Coronary artery (tissue), 2 donors: Measurements from ENCODE around the gene FEZ2.

ENCODE experiments used
- DNase-seq: peaks from one replicate; pipeline ENCODE4 v3.0.0-alpha.2; 2017; ENCODE audit warnings: low spot score
- H3K27ac ChIP-seq, 2 donors: fragments of 200-600 bp; sonication (generic); one replicate each; pipeline ENCODE4 v1.5.1; 2016 to 2019
- H3K4me3 ChIP-seq: fragments of 200-600 bp; sonication (generic); 2 replicates; pipeline ENCODE4 v1.5.1; 2016; ENCODE audit warnings: mild to moderate bottlenecking, moderate library complexity
- CTCF ChIP-seq: fragments of 200-600 bp; sonication (generic); IDR thresholded peaks from one replicate; pipeline ENCODE4 v1.5.1; 2019; ENCODE audit warnings: antibody characterized with exemption

Gene FEZ2

GRCh38 chr2:36511858-36512603 is 85.9 kb downstream of the FEZ2 start:
- Histone ChIP-seq H3K27ac (peak overlapping the region in 1 of 2 donors; percentile 52), H3K4me3 (no peak overlapping the region)
- DNase-seq = no peak
- TF ChIP-seq CTCF = no peak

- no peak for TF ChIP-seq CTCF
- Histone ChIP-seq H3K4me3 (no peak overlapping the region), H3K27ac (no peak overlapping the region)
- DNase-seq = no peak
Observed at GRCh38 chr2:36509075-36509474, 88.9 kb downstream of the FEZ2 start.

- peak; percentile 43 for TF ChIP-seq CTCF
- no peak for DNase-seq
- H3K27ac ChIP-seq = peak overlapping the region in 1 of 2 donors; percentile 33
- no peak overlapping the region for H3K4me3 ChIP-seq
Observed at GRCh38 chr2:36507408-36507812, 90.6 kb downstream of the FEZ2 start.
